HL-60/S4 treated with retinoic acid at 250 ng/mL for 4 days and 3 days (cell line): Measurements from ENCODE around the gene KIF5A.
"Not testable (repeated sequence)": the region's sequence is repeated elsewhere in the genome, so short reads cannot be mapped to it uniquely, and the experiment has no call there.

ENCODE experiments used
- in situ Hi-C: fragments of 300-500 bp; cut with MboI; formaldehyde crosslinking; loops from 2 replicates; pipeline ENCODE4 v1.7.0; 2022; ENCODE audit warnings: low sequenced_read_pairs

KIF5A gene

DNA sequence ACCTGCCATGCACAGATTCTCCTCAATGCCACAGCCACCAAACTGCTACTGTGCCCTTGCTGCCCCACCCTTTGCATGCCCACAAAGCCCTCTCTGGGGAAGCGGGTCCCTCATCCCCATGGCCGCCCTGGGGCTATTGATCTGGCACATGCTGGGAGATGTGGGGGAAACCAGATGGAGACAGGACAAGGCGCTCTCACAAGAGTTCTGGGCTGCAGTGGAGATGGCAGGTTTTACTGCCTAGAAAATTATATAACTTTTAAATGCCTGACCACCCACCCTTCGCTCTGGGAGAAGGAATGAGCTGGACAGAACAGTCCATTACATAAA is 30.6 kb downstream of the KIF5A start:
- in situ Hi-C loops: no loop called here

DNA sequence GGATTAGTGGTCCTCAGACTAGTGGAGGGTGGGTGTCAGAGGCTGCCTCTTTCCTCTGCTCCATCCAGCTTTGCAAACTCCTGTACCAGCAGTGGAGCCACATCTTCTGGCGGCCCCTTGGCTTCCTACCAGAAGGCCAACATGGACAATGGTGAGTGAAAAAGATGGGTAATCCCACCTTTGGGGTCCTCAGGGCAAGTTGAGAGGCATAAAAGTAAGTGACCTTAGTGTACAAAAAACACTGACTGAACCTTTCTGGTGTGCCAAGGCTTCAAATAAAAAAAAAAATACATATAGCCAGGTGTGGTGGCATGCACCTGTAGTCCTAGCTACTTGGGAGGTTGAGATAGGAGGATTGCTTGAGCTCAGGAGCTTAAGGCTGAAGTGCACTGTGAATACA is 32.0 kb downstream of the KIF5A start:
- in situ Hi-C loops: no loop called here

DNA sequence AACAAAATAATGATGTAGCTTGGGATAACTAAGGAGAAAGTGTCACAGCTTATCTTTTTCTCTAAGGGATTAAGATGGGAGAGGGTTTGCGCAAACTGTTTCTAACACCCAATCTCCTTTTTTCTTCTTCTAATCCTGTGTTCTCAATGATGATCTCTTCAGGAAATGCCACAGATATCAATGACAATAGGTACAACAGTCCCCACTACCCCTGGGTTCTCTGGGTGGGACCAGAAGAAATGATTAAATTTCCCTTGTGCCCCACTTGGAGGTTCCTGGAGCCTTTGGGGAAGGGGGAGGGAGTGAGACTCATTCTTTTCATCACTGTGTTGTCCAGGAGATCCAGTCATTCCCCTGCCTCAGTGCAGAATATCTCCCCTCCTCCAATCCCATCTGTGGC is 32.6 kb downstream of the KIF5A start:
- in situ Hi-C loops: no loop called here

DNA sequence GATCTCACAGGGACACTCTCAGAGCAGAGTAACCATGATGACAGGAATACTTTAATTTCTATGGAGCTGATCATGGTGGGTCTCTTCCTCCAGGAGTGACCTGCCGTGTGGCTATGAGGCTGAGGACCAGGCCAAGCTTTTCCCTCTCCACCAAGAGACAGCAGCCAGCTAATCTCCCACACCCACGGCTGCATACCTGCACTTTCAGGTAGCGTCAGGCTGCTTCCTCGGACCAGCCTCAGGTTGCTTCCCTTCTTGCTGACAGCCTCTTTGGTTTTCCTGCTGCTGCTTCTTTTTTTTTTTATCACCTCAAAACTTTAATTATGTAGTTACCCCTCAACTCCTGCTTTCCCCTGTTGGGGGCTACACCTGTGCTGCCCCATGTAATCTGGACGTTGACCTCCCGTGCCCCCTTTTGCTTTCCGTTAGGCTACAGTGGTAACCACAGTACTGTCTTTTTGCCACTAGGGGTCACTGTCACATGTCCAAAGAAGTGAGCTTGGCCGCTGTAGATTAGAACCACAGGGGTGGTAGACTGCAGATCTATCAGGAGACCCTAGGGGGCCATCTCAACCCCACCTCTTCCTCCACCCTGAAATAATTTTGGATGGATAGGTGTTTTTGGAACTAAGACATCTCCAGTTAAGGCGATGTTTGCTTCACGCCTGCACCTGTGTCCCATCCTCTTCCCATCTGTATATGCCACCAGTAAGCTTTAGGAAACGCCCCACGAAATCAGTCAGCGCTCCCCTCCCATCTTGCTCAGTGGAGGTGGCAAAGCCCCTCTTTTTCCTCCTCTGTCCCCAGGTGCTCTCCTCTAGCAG is 33.4 kb downstream of the KIF5A start:
- in situ Hi-C loops: no loop called here

DNA sequence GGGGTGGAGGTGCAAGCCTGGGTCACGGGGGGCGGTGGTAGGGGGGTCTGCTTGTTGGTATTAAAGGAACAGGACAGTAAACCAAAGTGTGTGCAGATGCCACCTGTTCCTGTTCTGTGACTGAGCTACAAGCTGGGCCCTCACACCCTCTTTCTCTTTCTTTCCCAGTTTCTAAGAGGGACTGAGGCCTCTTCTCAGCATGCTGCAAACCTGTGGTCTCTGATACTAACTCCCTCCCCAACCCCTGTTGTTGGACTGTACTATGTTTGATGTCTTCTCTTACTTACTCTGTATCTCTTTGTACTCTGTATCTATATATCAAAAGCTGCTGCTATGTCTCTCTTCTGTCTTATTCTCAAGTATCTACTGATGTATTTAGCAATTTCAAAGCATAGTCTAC is 34.2 kb downstream of the KIF5A start:
- in situ Hi-C loops: no loop called here

- in situ Hi-C loops: no loop called here
Observed at GRCh38 chr12:57584690-57585089, 34.8 kb downstream of the KIF5A start.

DNA sequence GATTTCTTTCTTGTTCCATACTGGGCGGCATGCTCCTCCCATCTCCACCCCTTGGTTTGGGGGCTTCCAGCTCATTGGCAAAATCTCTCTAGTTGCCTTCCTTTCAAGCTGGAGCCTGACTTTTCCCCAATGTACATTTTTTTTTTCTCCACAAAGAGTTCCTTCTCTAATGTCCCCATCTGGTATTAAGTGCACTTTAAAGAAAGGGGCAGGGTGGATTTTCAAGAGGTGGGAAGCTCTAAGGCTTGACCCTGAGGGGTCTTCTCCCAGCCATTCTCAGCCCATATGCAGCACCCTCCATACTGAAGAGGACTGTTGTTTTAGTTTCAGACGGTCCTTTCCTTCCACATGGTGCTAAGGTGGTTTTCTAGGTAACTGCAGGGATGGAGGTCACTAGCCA is 35.3 kb downstream of the KIF5A start:
- in situ Hi-C loops: no loop called here

GRCh38 chr12:57586128-57586527 is 36.3 kb downstream of the KIF5A start:
- in situ Hi-C loops: no loop called here

GRCh38 chr12:57586832-57587429 is 37.1 kb downstream of the KIF5A start:
- in situ Hi-C loops: no loop called here

DNA sequence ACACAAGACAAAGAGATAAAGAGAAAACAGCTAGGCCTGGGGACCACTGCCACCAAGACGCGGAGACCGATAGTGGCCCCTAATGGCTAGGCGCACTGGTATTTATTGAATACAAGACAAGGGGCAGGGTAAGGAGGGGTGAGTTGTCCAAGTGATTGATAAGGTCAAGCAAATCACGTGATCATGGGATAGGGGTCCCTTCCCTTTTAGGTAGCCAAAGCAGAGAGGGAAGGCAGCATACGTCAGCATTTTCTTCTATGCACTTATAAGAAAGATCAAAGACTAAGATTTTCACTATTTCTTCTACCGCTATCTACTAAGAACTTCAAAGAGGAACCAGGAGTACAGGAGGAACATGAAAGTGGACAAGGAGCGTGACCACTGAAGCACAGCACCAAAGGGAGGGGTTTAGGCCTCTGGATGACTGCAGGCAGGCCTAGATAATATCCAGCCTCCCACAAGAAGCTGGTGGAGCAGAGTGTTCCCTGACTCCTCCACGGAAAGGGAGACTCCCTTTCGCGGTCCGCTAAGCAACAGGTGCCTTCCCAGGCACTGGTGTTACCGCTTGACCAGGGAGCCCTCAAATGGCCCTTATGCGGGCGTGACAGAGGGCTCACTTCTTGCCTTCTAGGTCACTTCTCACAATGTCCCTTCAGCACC is 39.2 kb downstream of the KIF5A start:
- in situ Hi-C loops: not testable (repeated sequence)

DNA sequence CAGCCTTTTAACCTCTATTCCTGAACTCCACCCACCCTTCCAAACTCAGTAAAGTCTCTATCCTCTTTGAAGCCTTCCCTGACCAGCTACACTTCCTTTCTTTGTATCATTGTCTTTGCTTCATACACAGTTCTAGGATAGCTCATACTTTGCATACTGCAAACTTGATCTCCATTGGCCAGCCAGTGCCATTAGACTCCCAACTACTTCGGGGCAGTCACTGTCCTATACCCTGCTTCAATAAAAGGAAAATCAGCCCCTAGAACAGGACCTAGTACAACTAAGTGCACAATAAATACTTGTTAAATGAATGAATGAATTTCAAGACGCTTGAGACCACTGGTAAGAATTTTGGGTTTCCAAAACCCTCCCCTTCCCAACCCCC is 40.6 kb downstream of the KIF5A start:
- in situ Hi-C loops: no loop called here

DNA sequence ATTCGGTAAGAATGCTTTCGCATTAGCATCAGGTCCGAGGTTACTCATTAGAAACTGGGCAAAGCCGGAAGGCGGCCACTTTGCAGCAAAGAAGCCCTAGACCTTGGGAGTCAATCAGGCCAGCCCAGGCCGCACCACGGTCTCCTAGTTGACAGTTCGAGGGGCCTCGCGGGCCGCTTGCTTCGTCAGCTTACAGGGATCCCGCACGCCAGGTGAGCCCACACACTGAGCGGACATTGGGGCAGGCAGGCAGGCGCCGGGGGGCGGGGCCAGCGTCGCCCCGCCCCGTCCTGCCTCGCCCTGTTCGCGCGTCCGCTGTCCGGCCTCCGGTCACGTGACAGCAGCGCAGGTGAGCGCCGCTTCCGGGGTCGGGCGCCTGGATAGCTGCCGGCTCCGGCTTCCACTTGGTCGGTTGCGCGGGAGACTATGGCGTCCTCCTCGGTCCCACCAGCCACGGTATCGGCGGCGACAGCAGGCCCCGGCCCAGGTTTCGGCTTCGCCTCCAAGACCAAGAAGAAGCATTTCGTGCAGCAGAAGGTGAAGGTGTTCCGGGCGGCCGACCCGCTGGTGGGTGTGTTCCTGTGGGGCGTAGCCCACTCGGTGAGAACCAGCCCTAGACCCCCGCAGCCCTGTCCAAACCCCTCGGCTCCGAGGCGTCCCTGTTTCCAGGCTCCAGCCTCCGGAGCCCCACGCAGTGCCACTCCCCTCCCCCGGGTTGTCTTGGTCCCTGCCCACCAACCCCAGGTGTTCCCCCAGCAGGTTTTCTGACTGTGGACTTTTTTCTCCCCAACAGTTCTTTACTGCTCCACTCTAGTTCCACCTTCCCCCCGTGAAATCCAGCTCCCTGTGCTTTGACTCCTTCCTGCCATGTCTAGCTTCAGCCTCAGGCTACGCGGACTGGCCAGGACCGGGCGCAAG is 41.3 kb downstream of the KIF5A start, which contains the start of gene PIP4K2C:
PIP4K2C (plus strand) TSS at position 329 of the 918 bp plus-strand sequence; CDS start at position 427, 98 bp downstream.
- in situ Hi-C loops: no loop called here

DNA sequence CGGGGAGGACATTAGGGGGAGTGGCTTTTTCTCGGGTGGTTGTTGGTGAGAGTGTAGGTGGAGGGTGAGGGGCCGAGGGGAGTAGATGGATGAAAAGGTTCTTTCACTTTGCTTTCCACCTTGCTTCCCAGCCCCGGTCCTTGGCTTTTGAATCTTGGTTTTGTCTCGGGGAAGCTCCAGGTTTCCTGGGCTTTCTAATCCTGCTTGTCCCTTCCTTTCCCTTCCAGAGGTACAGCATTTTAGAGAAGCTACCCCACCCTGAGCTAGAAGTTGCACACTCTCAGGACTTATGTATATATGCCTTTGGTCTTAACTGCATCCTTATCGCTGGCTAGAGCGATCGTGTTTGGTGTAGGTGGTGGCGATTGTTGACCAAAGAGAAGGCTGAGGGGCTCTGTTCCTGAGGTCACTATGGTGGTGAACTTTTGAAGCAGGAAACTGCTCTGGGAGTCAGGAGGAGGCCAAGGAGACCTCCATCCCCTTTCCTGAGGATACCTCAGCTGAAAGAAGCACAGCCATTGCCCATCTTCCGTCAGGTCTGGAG is 42.0 kb downstream of the KIF5A start:
- in situ Hi-C loops: no loop called here

DNA sequence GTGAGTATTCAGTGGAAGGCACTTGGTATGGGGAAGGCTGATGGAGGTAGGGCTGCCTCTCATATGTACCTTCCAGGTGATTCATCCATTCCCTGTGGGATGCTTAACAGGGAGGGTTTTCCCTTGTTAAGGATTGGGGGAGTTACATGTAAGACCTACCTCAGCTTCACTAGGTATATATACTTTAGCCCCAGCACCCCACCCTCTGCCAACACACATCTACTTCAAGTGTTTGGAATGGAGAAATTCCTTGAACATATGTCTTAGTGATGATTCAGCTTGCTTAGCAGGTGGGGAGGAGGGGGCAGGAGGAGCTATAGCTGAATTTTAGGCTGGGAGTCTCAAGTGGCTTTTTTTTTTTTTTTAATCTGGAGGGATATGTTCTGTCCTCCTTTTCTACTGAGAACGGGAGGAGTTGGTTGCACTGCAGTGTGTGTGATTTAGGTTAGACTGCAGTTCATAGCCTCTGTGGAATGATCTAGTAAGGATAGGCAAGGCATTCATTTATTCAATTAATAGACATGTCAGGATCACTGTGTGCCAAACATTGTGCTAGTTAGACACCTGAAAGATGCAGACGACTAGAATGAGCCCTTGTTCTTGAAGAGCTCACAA is 42.8 kb downstream of the KIF5A start:
- in situ Hi-C loops: no loop called here

DNA sequence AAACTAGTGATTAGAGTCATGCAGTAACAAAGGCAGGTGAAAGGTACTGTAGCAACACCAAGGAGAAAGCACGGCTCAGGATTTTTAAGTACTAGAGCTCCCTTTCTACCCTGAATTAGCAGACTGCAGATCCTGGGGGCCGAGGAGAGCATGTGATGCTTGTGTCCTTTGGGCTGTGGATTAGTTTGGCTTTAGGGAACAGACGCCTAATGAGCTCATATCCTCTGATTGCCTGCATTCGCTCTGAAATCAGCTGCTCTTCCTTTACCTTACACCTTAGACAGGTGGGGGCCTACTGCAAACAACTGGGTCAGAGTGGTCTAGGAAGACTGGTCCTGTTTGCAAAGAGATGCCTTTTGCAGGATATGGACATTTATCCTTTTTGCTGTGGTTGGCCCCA is 43.3 kb downstream of the KIF5A start:
- in situ Hi-C loops: no loop called here

DNA sequence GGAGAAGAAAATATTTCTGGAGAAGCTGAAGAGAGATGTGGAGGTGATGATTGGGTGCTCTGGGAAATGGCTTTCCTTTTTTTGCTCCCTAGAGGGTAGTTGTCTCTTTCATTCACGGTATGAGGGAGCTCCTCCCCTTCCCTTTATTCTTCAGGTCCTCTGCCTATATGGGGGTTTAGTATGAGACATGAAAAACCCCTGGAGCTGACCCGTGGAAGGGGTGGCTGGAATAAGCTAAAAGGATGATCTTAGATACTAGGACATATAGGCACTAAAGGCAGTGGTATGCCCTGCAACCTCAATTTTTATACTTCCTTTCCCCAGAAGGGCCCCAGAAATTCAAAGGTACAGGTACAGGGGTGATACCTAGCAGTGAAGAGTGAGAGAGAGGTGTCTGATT is 50.6 kb downstream of the KIF5A start:
- in situ Hi-C loops: no loop called here

DNA sequence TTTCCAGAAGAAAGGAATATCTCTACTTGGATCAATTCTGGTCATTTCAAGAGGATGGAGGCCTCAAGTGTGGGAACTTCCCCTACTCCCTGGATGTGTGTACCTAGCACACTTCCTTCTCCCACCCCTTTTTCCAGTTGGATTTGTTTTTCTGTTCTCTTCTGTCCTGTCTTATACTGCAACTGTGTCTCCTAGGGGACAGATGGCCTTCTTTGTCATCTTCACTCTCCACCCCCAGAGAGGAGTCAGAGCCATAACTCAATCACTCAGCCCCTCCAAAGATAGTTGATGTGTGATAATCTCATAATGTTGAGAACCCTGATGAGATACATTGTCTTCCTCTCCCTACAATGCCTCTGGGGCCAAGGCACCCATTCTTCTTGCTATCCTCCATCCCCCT is 52.7 kb downstream of the KIF5A start:
- in situ Hi-C loops: no loop called here

- in situ Hi-C loops: no loop called here
Observed at GRCh38 chr12:57603324-57603723, 53.5 kb downstream of the KIF5A start.

DNA sequence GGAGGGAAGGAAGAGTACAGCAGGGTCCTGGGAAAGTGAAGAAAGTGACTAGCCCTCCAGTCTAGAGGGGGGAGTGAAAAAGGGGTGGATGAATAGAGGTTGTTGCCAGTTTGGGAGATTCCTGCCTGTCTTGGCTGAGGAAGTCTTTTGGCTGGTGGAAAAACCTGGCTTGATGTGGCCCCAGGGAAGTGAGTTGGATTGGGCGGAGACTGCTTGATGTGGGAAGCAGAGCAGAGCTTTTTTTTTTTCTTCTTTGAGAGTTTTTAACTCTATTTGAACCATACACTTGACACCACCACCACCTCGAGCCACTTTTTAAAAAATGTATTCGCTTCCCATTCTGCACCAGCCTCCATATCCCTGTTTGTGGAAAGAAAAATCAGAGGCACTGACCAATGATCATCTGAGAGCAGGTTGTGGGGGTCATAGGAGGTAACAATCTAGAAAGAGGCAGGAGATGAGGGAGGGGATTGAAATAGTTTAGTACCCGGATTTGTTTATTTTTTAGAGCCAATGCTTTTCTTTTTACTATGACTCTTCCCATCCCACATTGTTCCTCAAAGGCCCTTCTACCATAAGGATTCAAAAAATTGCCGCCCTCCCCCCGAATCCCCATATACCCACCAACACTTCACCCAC is 54.1 kb downstream of the KIF5A start:
- in situ Hi-C loops: no loop called here

GRCh38 chr12:57604454-57604991 is 54.7 kb downstream of the KIF5A start, which contains the start of gene DTX3:
DTX3 (plus strand) TSS chr12:57604824; CDS start chr12:57606518, 1,694 bp downstream.
- in situ Hi-C loops: no loop called here
